HepG2 (cell line): ENCODE measurements around the gene ETV3L.

Experiments
- NRL ChIP-seq: sonication (generic); formaldehyde crosslinking; IDR thresholded peaks from 2 replicates; pipeline ENCODE4 v1.5.0; 2020; ENCODE audit warnings: missing genetic modification reagents, mild to moderate bottlenecking, moderate library complexity, borderline replicate concordance
- U2AF2 ChIP-seq: fragments of 200-400 bp; formaldehyde crosslinking; IDR thresholded peaks from 2 replicates; pipeline ENCODE4 v1.6.1; 2017; ENCODE audit warnings: low read depth, mild to moderate bottlenecking, low read length
- ZNF121 ChIP-seq: sonication (generic); formaldehyde crosslinking; IDR thresholded peaks from 2 replicates; pipeline ENCODE4 v1.5.0; 2020; ENCODE audit warnings: mild to moderate bottlenecking, missing genetic modification reagents

GRCh38 chr1:157085421-157085820 is 14.2 kb downstream of the ETV3L start:
- TF ChIP-seq ZNF121: no peak
- TF ChIP-seq NRL (CRISPR knock-in tag): no peak
- no peak for TF ChIP-seq U2AF2
